Lower leg skin (tissue), 3 donors: ENCODE data around the gene BID.

Source experiments
- POLR2A ChIP-seq, 2 donors: fragments of 450-650 bp; IDR thresholded peaks; one replicate each; pipeline ENCODE4 v1.6.1; 2016 to 2017; ENCODE audit warnings: antibody characterized with exemption in 2 of 2, mild to moderate bottlenecking in 1 of 2, moderate library complexity in 1 of 2
- TF ChIP-seq, protein P1 (sequence below), 3 donors: fragments of 450-650 bp; IDR thresholded peaks; one replicate each; pipeline ENCODE4 v1.5.1; 2016; ENCODE audit warnings: antibody characterized with exemption in 3 of 3, mild to moderate bottlenecking in 3 of 3, moderate library complexity in 2 of 3

DNA sequence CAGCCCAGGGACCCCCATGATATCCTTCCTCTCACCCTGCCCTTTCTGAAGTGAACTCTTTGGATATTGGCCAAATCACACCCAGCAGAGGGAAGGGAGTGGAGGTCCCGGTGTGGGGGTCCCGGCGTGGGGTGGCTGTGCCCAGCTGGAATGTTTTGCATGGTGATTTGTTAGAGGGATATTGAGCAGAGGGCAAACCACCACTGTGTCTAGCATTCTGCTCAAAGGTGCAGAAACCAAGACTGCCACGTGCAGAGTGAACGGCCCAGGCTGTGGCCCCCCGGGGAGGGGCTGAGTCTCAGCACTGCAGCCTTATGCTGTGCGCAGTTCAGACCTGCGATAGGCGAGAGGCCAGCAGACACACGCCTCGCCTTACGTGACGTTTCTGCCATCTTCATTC is 7.9 kb upstream of the BID start:
- TF ChIP-seq, protein P1, sequence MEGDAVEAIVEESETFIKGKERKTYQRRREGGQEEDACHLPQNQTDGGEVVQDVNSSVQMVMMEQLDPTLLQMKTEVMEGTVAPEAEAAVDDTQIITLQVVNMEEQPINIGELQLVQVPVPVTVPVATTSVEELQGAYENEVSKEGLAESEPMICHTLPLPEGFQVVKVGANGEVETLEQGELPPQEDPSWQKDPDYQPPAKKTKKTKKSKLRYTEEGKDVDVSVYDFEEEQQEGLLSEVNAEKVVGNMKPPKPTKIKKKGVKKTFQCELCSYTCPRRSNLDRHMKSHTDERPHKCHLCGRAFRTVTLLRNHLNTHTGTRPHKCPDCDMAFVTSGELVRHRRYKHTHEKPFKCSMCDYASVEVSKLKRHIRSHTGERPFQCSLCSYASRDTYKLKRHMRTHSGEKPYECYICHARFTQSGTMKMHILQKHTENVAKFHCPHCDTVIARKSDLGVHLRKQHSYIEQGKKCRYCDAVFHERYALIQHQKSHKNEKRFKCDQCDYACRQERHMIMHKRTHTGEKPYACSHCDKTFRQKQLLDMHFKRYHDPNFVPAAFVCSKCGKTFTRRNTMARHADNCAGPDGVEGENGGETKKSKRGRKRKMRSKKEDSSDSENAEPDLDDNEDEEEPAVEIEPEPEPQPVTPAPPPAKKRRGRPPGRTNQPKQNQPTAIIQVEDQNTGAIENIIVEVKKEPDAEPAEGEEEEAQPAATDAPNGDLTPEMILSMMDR (IDR thresholded peaks at IDR 0.05) = no peak
- no peak for TF ChIP-seq POLR2A (IDR thresholded peaks at IDR 0.05)
